ENCODE measurements around the gene HSD17B4.

Gene HSD17B4

DNA sequence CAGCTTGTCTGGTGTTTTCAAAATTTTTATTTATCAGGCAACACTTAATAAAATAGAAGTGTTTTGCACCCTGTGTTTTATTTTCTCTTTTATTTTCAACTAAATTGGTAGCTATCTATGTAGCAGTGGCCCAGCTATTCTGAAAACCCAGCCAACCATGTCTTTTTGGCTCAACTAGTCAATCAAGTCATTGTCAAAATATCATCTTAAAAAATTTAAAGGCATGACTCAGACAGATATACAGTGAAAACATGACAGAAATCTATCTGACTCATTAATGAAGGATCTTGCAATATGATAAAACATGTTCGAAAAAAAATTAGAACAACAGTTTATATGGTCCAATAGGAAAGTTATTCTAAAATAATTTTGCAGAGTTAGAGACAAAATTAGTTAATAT, 75.1 kb downstream of the HSD17B4 start:
- Histone ChIP-seq H3K27ac (no peak overlapping the region), H3K9me3 (ENCODE audit: control insufficient read depth, low read length) (no peaks in the 10 kb centered on the region), H2AFZ (no peak overlapping the region), H3K4me3 (ENCODE audit: low read depth, low read length) (no peak overlapping the region), H3K36me3 (ENCODE audit: control insufficient read depth, insufficient read depth, low read length) (peaks cover 3% of the 10 kb centered on the region), H3K4me1 (no peaks in the 10 kb centered on the region), H3K9ac (no peak overlapping the region), H3K4me2 (ENCODE audit: low read length) (no peak overlapping the region), H3K79me2 (no peaks in the 10 kb centered on the region), H3K27me3 (ENCODE audit: control insufficient read depth, insufficient read depth, low read length) (no peaks in the 10 kb centered on the region)
- TF ChIP-seq, protein P1, sequence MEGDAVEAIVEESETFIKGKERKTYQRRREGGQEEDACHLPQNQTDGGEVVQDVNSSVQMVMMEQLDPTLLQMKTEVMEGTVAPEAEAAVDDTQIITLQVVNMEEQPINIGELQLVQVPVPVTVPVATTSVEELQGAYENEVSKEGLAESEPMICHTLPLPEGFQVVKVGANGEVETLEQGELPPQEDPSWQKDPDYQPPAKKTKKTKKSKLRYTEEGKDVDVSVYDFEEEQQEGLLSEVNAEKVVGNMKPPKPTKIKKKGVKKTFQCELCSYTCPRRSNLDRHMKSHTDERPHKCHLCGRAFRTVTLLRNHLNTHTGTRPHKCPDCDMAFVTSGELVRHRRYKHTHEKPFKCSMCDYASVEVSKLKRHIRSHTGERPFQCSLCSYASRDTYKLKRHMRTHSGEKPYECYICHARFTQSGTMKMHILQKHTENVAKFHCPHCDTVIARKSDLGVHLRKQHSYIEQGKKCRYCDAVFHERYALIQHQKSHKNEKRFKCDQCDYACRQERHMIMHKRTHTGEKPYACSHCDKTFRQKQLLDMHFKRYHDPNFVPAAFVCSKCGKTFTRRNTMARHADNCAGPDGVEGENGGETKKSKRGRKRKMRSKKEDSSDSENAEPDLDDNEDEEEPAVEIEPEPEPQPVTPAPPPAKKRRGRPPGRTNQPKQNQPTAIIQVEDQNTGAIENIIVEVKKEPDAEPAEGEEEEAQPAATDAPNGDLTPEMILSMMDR (IDR thresholded peaks at IDR 0.05) = no peak

GRCh38 chr5:119529811-119530210, 77.5 kb downstream of the HSD17B4 start:
- Histone ChIP-seq H3K27ac (no peak overlapping the region), H3K4me1 (no peaks in the 10 kb centered on the region), H3K79me2 (no peaks in the 10 kb centered on the region), H3K27me3 (ENCODE audit: control insufficient read depth, insufficient read depth, low read length) (no peaks in the 10 kb centered on the region), H3K4me3 (ENCODE audit: low read depth, low read length) (no peak overlapping the region), H3K36me3 (ENCODE audit: control insufficient read depth, insufficient read depth, low read length) (peaks cover 3% of the 10 kb centered on the region), H3K4me2 (ENCODE audit: low read length) (no peak overlapping the region), H2AFZ (no peak overlapping the region), H3K9ac (no peak overlapping the region), H3K9me3 (ENCODE audit: control insufficient read depth, low read length) (no peaks in the 10 kb centered on the region)
- TF ChIP-seq, protein P1 (IDR thresholded peaks at IDR 0.05) = no peak

- no peaks in the 10 kb centered on the region for H3K27me3 ChIP-seq (ENCODE audit: control insufficient read depth, insufficient read depth, low read length)
- H3K9ac ChIP-seq = no peak overlapping the region
- H3K4me2 ChIP-seq (ENCODE audit: low read length) = no peak overlapping the region
- H3K27ac ChIP-seq = no peak overlapping the region
- H2AFZ ChIP-seq = no peak overlapping the region
- H3K36me3 ChIP-seq (ENCODE audit: control insufficient read depth, insufficient read depth, low read length) = peaks cover 3% of the 10 kb centered on the region
- no peaks in the 10 kb centered on the region for H3K9me3 ChIP-seq (ENCODE audit: control insufficient read depth, low read length)
- TF ChIP-seq, protein P1 (IDR thresholded peaks at IDR 0.05) = no peak
- H3K79me2 ChIP-seq = no peaks in the 10 kb centered on the region
- H3K4me3 ChIP-seq (ENCODE audit: low read depth, low read length) = no peak overlapping the region
- H3K4me1 ChIP-seq = no peaks in the 10 kb centered on the region
These were observed 80.3 kb downstream of the HSD17B4 start for GRCh38 chr5:119532637-119533036.

- no peak overlapping the region for H3K9ac ChIP-seq
- H3K79me2 ChIP-seq = no peaks in the 10 kb centered on the region
- H3K4me1 ChIP-seq = no peaks in the 10 kb centered on the region
- H3K27me3 ChIP-seq (ENCODE audit: control insufficient read depth, insufficient read depth, low read length) = no peaks in the 10 kb centered on the region
- no peaks in the 10 kb centered on the region for H3K9me3 ChIP-seq (ENCODE audit: control insufficient read depth, low read length)
- no peaks in the 10 kb centered on the region for H3K36me3 ChIP-seq (ENCODE audit: control insufficient read depth, insufficient read depth, low read length)
- H3K27ac ChIP-seq = no peak overlapping the region
- H3K4me2 ChIP-seq (ENCODE audit: low read length) = no peak overlapping the region
- H2AFZ ChIP-seq = no peak overlapping the region
- H3K4me3 ChIP-seq (ENCODE audit: low read depth, low read length) = no peak overlapping the region
- TF ChIP-seq, protein P1 (IDR thresholded peaks at IDR 0.05) = no peak
These were observed 85.4 kb downstream of the HSD17B4 start for GRCh38 chr5:119537704-119538103.

- H3K9ac ChIP-seq = no peak overlapping the region
- peaks cover 5% of the 10 kb centered on the region for H3K4me1 ChIP-seq
- no peak overlapping the region for H3K27ac ChIP-seq
- no peak overlapping the region for H2AFZ ChIP-seq
- no peaks in the 10 kb centered on the region for H3K27me3 ChIP-seq (ENCODE audit: control insufficient read depth, insufficient read depth, low read length)
- H3K4me2 ChIP-seq (ENCODE audit: low read length) = no peak overlapping the region
- TF ChIP-seq, protein P1 (IDR thresholded peaks at IDR 0.05) = no peak
- H3K4me3 ChIP-seq (ENCODE audit: low read depth, low read length) = no peak overlapping the region
- no peaks in the 10 kb centered on the region for H3K9me3 ChIP-seq (ENCODE audit: control insufficient read depth, low read length)
- no peaks in the 10 kb centered on the region for H3K79me2 ChIP-seq
- H3K36me3 ChIP-seq (ENCODE audit: control insufficient read depth, insufficient read depth, low read length) = no peaks in the 10 kb centered on the region
These were observed 89.4 kb downstream of the HSD17B4 start for GRCh38 chr5:119541716-119542115.

All from parathyroid adenoma (tissue), 2 donors.